Activated CD8-positive, alpha-beta memory T cell treated with anti-CD3 and anti-CD28 coated beads, Interleukin-2, amount 50 U/mL, for 48 hours (primary cell): ENCODE results near the gene CNGA4.

Source experiments
- DNase-seq: peaks from one replicate; pipeline ENCODE4 v3.0.0-alpha.2; 2020

Gene CNGA4

GRCh38 chr11:6238902-6239301 lies at the start of gene CNGA4:
CNGA4 (plus strand) TSS chr11:6239089; CDS start chr11:6239207, 118 bp downstream.
- DNase-seq, result no peak

GRCh38 chr11:6191742-6192141 lies 47.1 kb upstream of the CNGA4 start:
- no peak for DNase-seq

- no peak for DNase-seq
Observed at GRCh38 chr11:6194065-6194581, 44.8 kb upstream of the CNGA4 start.

GRCh38 chr11:6196396-6196795 lies 42.5 kb upstream of the CNGA4 start:
- no peak for DNase-seq

- DNase-seq, result no peak
Observed at GRCh38 chr11:6197466-6198200, 41.3 kb upstream of the CNGA4 start.

- DNase-seq, result no peak
Observed at GRCh38 chr11:6199174-6199810, 39.6 kb upstream of the CNGA4 start, which contains the start of gene OR52W1. OR52W1 (plus strand) TSS chr11:6199224; CDS start chr11:6199224, 0 bp downstream.

GRCh38 chr11:6200975-6201374 lies 37.9 kb upstream of the CNGA4 start:
- DNase-seq, result no peak

GRCh38 chr11:6201481-6201880 lies 37.4 kb upstream of the CNGA4 start:
- DNase-seq, result no peak

GRCh38 chr11:6202041-6202440 lies 36.8 kb upstream of the CNGA4 start:
- no peak for DNase-seq

- DNase-seq, result no peak
Observed at GRCh38 chr11:6203327-6203726, 35.6 kb upstream of the CNGA4 start.

- no peak for DNase-seq
Observed at GRCh38 chr11:6204706-6205105, 34.2 kb upstream of the CNGA4 start.

GRCh38 chr11:6205366-6205765 lies 33.5 kb upstream of the CNGA4 start, which contains the start of gene C11orf42:
C11orf42 (plus strand) TSS chr11:6205557; CDS start chr11:6205616, 59 bp downstream.
- DNase-seq, result no peak

GRCh38 chr11:6206456-6207180 lies 32.3 kb upstream of the CNGA4 start:
- DNase-seq, result no peak

- no peak for DNase-seq
Observed at GRCh38 chr11:6209801-6210200, 29.1 kb upstream of the CNGA4 start.

- DNase-seq, result no peak
Observed at GRCh38 chr11:6210274-6210955, 28.5 kb upstream of the CNGA4 start.

GRCh38 chr11:6214530-6214929 lies 24.4 kb upstream of the CNGA4 start:
- DNase-seq, result no peak

- DNase-seq, result no peak
Observed at GRCh38 chr11:6216501-6216900, 22.4 kb upstream of the CNGA4 start.

- no peak for DNase-seq
Observed at GRCh38 chr11:6217722-6218121, 21.2 kb upstream of the CNGA4 start.

- DNase-seq, result no peak
Observed at GRCh38 chr11:6219359-6219758, 19.5 kb upstream of the CNGA4 start.

- DNase-seq, result no peak
Observed at GRCh38 chr11:6223854-6224253, 15.0 kb upstream of the CNGA4 start.

- no peak for DNase-seq
Observed at GRCh38 chr11:6224421-6224820, 14.5 kb upstream of the CNGA4 start.

GRCh38 chr11:6225024-6225423 lies 13.9 kb upstream of the CNGA4 start:
- DNase-seq, result no peak

- no peak for DNase-seq
Observed at GRCh38 chr11:6225896-6226295, 13.0 kb upstream of the CNGA4 start.
